A549 (cell line): ENCODE results near the gene RGS9BP. TPM values are rescaled to one million over a fixed set of nuclear protein-coding genes. Genes with fewer than 3 reads are reported as not detected.

Experiments
- ATAC-seq, 2 experiments: fragments of 200-7000 bp in 1 of 2; fragments of >200 bp in 1 of 2; cut with Nextera tagmentation in 1 of 2; cut with Tn5 transposase in 1 of 2; 3 replicates each; pipeline versions ENCODE4 v1.8.0 to v1.9.1; 2018 to 2020; ENCODE audit warnings: mild to moderate bottlenecking in 1 of 2, moderate library complexity in 1 of 2
- CTCF ChIA-PET: fragments of 300-600 bp; sonication (Branson Sonifier 250); formaldehyde crosslinking; extraction: SDS; loops from one replicate; lab custom pipeline; 2021; ENCODE audit warnings: antibody characterized with exemption, inconsistent platforms; lab: Yijun Ruan, JAX
- POLR2A ChIA-PET: fragments of 350-600 bp; formaldehyde crosslinking; extraction: SDS; loops from one replicate; lab custom pipeline; 2021; ENCODE audit warnings: antibody characterized with exemption, inconsistent platforms; lab: Yijun Ruan, JAX
- DNase-seq, 2 experiments: peaks; one replicate each; pipeline versions ENCODE4 v3.0.0 to v3.0.0-alpha.2; 2011 to 2016; ENCODE audit warnings: low read depth in 1 of 2, low spot score in 1 of 2
- FAIRE-seq: peaks from 2 replicates; lab custom pipeline; 2011; peaks lifted over from hg19 to GRCh38; lab: Jason Lieb, UNC
- H3K27ac ChIP-seq, 2 experiments: fragments of >200 bp; sonication (Bioruptor Twin); formaldehyde crosslinking; 3 replicates each; pipeline ENCODE4 v1.5.1; 2016 to 2017
- H3K4me1 ChIP-seq: fragments of >200 bp; sonication (Bioruptor Twin); formaldehyde crosslinking; 3 replicates; pipeline ENCODE4 v1.6.1; 2016
- H3K4me2 ChIP-seq: fragments of >200 bp; sonication (Bioruptor Twin); formaldehyde crosslinking; 3 replicates; pipeline ENCODE4 v1.6.1; 2016
- H3K4me3 ChIP-seq: fragments of >200 bp; sonication (Bioruptor Twin); formaldehyde crosslinking; 3 replicates; pipeline ENCODE4 v1.5.1; 2016
- H3K9me3 ChIP-seq: fragments of >200 bp; sonication (Bioruptor Twin); formaldehyde crosslinking; 3 replicates; pipeline ENCODE4 v1.6.1; 2016
- CHD2 ChIP-seq: fragments of 150-350 bp; IDR thresholded peaks from 2 replicates; pipeline ENCODE4 v1.6.1; 2014; ENCODE audit warnings: low read length; ENCODE audit not compliant: partially characterized antibody
- CHD4 ChIP-seq: fragments of 200-600 bp; sonication (generic); IDR thresholded peaks from 2 replicates; pipeline ENCODE4 v1.6.1; 2016; ENCODE audit warnings: antibody characterized with exemption, mild to moderate bottlenecking, borderline replicate concordance
- CTCF ChIP-seq: fragments of >200 bp; sonication (Bioruptor Twin); formaldehyde crosslinking; IDR thresholded peaks from 3 replicates; pipeline ENCODE4 v1.5.1; 2016
- EHF ChIP-seq: fragments of 250-450 bp; sonication (Bioruptor Pico); IDR thresholded peaks from 2 replicates; pipeline ENCODE4 v1.5.0; 2020; ENCODE audit warnings: mild to moderate bottlenecking
- EHMT2 ChIP-seq: fragments of 200-600 bp; sonication (generic); IDR thresholded peaks from 2 replicates; pipeline ENCODE4 v1.6.1; 2016; ENCODE audit warnings: antibody characterized with exemption, low read depth, mild to moderate bottlenecking, moderate library complexity
- ELK1 ChIP-seq: fragments of 150-350 bp; IDR thresholded peaks from 2 replicates; pipeline ENCODE4 v1.6.1; 2014; ENCODE audit warnings: low read depth, mild to moderate bottlenecking, low read length
- ESRRA ChIP-seq: fragments of 150-350 bp; IDR thresholded peaks from 2 replicates; pipeline ENCODE4 v1.6.1; 2014; ENCODE audit warnings: mild to moderate bottlenecking, low read length, borderline replicate concordance
- FOXS1 ChIP-seq: fragments of 250-450 bp; sonication (Bioruptor Pico); IDR thresholded peaks from 2 replicates; pipeline ENCODE4 v1.5.0; 2020; ENCODE audit warnings: mild to moderate bottlenecking, moderate library complexity
- GATA3 ChIP-seq: IDR thresholded peaks from 2 replicates; pipeline ENCODE4 v1.6.1; 2012; ENCODE audit warnings: borderline replicate concordance
- HDAC2 ChIP-seq: fragments of 200-600 bp; sonication (generic); IDR thresholded peaks from 2 replicates; pipeline ENCODE4 v1.6.1; 2016
- HES2 ChIP-seq: fragments of >200 bp; sonication (Bioruptor Twin); formaldehyde crosslinking; IDR thresholded peaks from 2 replicates; pipeline ENCODE4 v1.6.1; 2016
- HOXA7 ChIP-seq: fragments of 250-450 bp; sonication (Bioruptor Pico); IDR thresholded peaks from 2 replicates; pipeline ENCODE4 v1.5.0; 2020; ENCODE audit warnings: mild to moderate bottlenecking, moderate library complexity
- HOXB5 ChIP-seq: fragments of 250-450 bp; sonication (Bioruptor Pico); IDR thresholded peaks from 2 replicates; pipeline ENCODE4 v1.5.0; 2020; ENCODE audit warnings: mild to moderate bottlenecking, moderate library complexity
- KDM1A ChIP-seq: fragments of 200-600 bp; sonication (generic); IDR thresholded peaks from 2 replicates; pipeline ENCODE4 v1.6.1; 2016; ENCODE audit warnings: low read depth, mild to moderate bottlenecking
- KDM5A ChIP-seq: fragments of 200-600 bp; sonication (generic); IDR thresholded peaks from 2 replicates; pipeline ENCODE4 v1.6.1; 2016; ENCODE audit warnings: antibody characterized with exemption, mild to moderate bottlenecking
- MAFK ChIP-seq: fragments of 450-650 bp; IDR thresholded peaks from 2 replicates; pipeline ENCODE4 v1.6.1; 2014; ENCODE audit not compliant: partially characterized antibody
- MAX ChIP-seq: IDR thresholded peaks from 2 replicates; pipeline ENCODE4 v1.6.1; 2012
- NFE2L2 ChIP-seq: fragments of 150-350 bp; conservative IDR thresholded peaks from 2 replicates; pipeline ENCODE4 v1.6.1; 2014; ENCODE audit warnings: low read length
- NPAS2 ChIP-seq: fragments of 250-450 bp; sonication (Bioruptor Pico); IDR thresholded peaks from 2 replicates; pipeline ENCODE4 v1.8.0; 2022; ENCODE audit warnings: mild to moderate bottlenecking, moderate library complexity, borderline replicate concordance
- POLR2A ChIP-seq: IDR thresholded peaks from 2 replicates; pipeline ENCODE4 v1.6.1; 2012; ENCODE audit warnings: mild to moderate bottlenecking, low read length
- POLR2AphosphoS2 ChIP-seq: conservative IDR thresholded peaks from 2 replicates; pipeline ENCODE4 v1.6.1; 2012; ENCODE audit warnings: low read length, improper control_type of control experiment, inconsistent platforms
- RCOR1 ChIP-seq: fragments of 150-350 bp; IDR thresholded peaks from 2 replicates; pipeline ENCODE4 v1.6.1; 2014; ENCODE audit warnings: antibody characterized with exemption, low read length, low read depth
- RNF2 ChIP-seq: fragments of 200-600 bp; sonication (generic); IDR thresholded peaks from 2 replicates; pipeline ENCODE4 v1.6.1; 2016; ENCODE audit warnings: low read depth, mild to moderate bottlenecking, antibody characterized with exemption, moderate library complexity, borderline replicate concordance
- TP53 ChIP-seq: fragments of 250-450 bp; sonication (Bioruptor Pico); IDR thresholded peaks from 2 replicates; pipeline ENCODE4 v1.5.0; 2021; ENCODE audit warnings: mild to moderate bottlenecking, moderate library complexity
- USF2 ChIP-seq: fragments of 450-650 bp; IDR thresholded peaks from 2 replicates; pipeline ENCODE4 v1.6.1; 2014; ENCODE audit warnings: antibody characterized with exemption
- ZC3H11A ChIP-seq: fragments of 450-650 bp; IDR thresholded peaks from 2 replicates; pipeline ENCODE4 v1.6.1; 2014; ENCODE audit warnings: antibody characterized with exemption, mild to moderate bottlenecking
- ZFP36 ChIP-seq: fragments of 450-650 bp; IDR thresholded peaks from 2 replicates; pipeline ENCODE4 v1.6.1; 2014; ENCODE audit warnings: borderline replicate concordance; ENCODE audit not compliant: partially characterized antibody
- WGBS: methylation state at CpG from one replicate; pipeline ENCODE4 v1.1.6; 2017; ENCODE audit errors: missing lambda C conversion rate; 5-methylcytosine and 5-hydroxymethylcytosine counted together
- polyA plus RNA-seq, 4 experiments: library from polyadenylated mRNA; depleted of rRNA in 3 of 4; stranded (reverse); fragments of >200 nt; fragmentation: RNase III in 1 of 4; extraction: RNeasy Plus Mini Kit Qiagen cat#74134 plus additional on column Dnase treatment in 1 of 4; gene quantifications; 2 replicates in 3 of 4; 3 replicates in 1 of 4; pipeline ENCODE4 v1.2.3, GENCODE V29; 2011 to 2017

The RGS9BP gene
- polyA plus RNA-seq, 2 of the 4 experiments (the other 2 are of a cell fraction) = 0.17 to 0.41 TPM

GRCh38 chr19:32687681-32688080 lies 12.0 kb downstream of the RGS9BP start:
- 75% methylated on average over 4 of the region's 4 CpGs for WGBS
- Histone ChIP-seq H3K4me3 (no peak overlapping the region), H3K9me3 (no peaks in the 10 kb centered on the region), H3K27ac (no peak overlapping the region), H3K4me1 (peaks cover 13% of the 10 kb centered on the region), H3K4me2 (no peak overlapping the region)
- ChIA-PET CTCF (interaction anchor here (0.6 to 3.5 kb wide), 5 partner anchors 10 to 553 kb away, joined by 3 to 13 read pairs (median 6); no protein-coding TSS in a partner anchor), POLR2A (no interaction called here)
- no peak for DNase-seq
- no peak for FAIRE-seq
- TF ChIP-seq EHMT2 = no peak
- no peak for TF ChIP-seq RNF2
- no peak for TF ChIP-seq EHF (CRISPR knock-in tag)
- no peak for TF ChIP-seq ESRRA
- TF ChIP-seq POLR2A = no peak
- no peak for TF ChIP-seq KDM1A
- no peak for TF ChIP-seq CHD4
- no peak for TF ChIP-seq TP53 (CRISPR knock-in tag)
- no peak for TF ChIP-seq HES2
- TF ChIP-seq FOXS1 (CRISPR knock-in tag) = no peak
- no peak for TF ChIP-seq RCOR1
- no peak for ATAC-seq

- ATAC-seq (no peak), FAIRE-seq (no peak), DNase-seq (no peak)
- TF ChIP-seq NPAS2 (CRISPR knock-in tag) = no peak
- no peak for TF ChIP-seq POLR2AphosphoS2
- TF ChIP-seq RCOR1 = no peak
- TF ChIP-seq KDM5A = no peak
- no peak for TF ChIP-seq USF2
- TF ChIP-seq ZC3H11A = no peak
- no peak for TF ChIP-seq GATA3
- TF ChIP-seq MAX = no peak
- TF ChIP-seq EHMT2 = no peak
- CTCF ChIA-PET = interaction anchor here (0.6 to 3.5 kb wide), 7 partner anchors 11 to 553 kb away, joined by 3 to 13 read pairs (median 3); no protein-coding TSS in a partner anchor
- POLR2A ChIA-PET = no interaction called here
- Histone ChIP-seq H3K27ac (no peak overlapping the region), H3K4me3 (no peak overlapping the region), H3K4me2 (no peak overlapping the region), H3K9me3 (peaks cover 3% of the 10 kb centered on the region; the same call in 1 of the 3 replicates), H3K4me1 (peaks cover 19% of the 10 kb centered on the region)
- 78% methylated on average over 1 of the region's 1 CpG for WGBS
Observed at GRCh38 chr19:32688311-32688710, 12.7 kb downstream of the RGS9BP start.

- H3K9me3 ChIP-seq = peaks cover 5% of the 10 kb centered on the region; the same call in 1 of the 3 replicates
- POLR2A ChIA-PET = interaction anchor here (0.5 to 1.8 kb wide), 12 partner anchors 9 to 486 kb away, joined by 3 to 24 read pairs (median 5); partner anchors contain the start of genes ANKRD27, CEP89, PDCD5 and RGS9BP
- peak within 1 kb of the TSS; percentile 59 for H3K4me3 ChIP-seq
- H3K4me2 ChIP-seq = peak within 1 kb of the TSS; percentile 78
- CTCF ChIA-PET = interaction anchor here (0.6 to 1.6 kb wide), 17 partner anchors 9 to 764 kb away, joined by 3 to 9 read pairs (median 4); partner anchors contain the start of genes ANKRD27 and RGS9BP
- peaks cover 34% of the 10 kb centered on the region for H3K4me1 ChIP-seq
- DNase-seq (peak; percentile 94 to 98), FAIRE-seq (peak; percentile 56), ATAC-seq (peak; percentile 96 to 97)
- H3K27ac ChIP-seq = peak within 1 kb of the TSS; percentile 77 to 94
- 6% methylated on average over 32 of the region's 32 CpGs for WGBS
- no peak for TF ChIP-seq MAFK
- peak; percentile 1; the same call in 1 of the 2 replicates for TF ChIP-seq USF2
- TF ChIP-seq HOXB5 (CRISPR knock-in tag) = no peak
- TF ChIP-seq HOXA7 = no peak
- no peak for TF ChIP-seq EHF (CRISPR knock-in tag)
- no peak for TF ChIP-seq CTCF
- peak; percentile 73 for TF ChIP-seq GATA3
- TF ChIP-seq NFE2L2 = no peak
- TF ChIP-seq ZFP36 = no peak
- no peak for TF ChIP-seq TP53 (CRISPR knock-in tag)
- TF ChIP-seq ELK1 = no peak
- peak; percentile 90 for TF ChIP-seq CHD2
- TF ChIP-seq HDAC2 = no peak
- TF ChIP-seq POLR2A = peak; percentile 92
- peak; percentile 55; the same call in 1 of the 2 replicates for TF ChIP-seq ESRRA
- no peak for TF ChIP-seq CHD4
Observed at GRCh38 chr19:32691291-32691951, 15.8 kb downstream of the RGS9BP start, which contains the start of gene NUDT19. NUDT19 (plus strand) TSS chr19:32691821; CDS start chr19:32691961, 140 bp downstream.
